H1 (cell line): ENCODE data around the gene MYBPC2. TPM values are rescaled to one million over a fixed set of nuclear protein-coding genes. Genes with fewer than 3 reads are reported as not detected.
A peak's percentile ranks its signal among the peaks of the same experiment; 100 is the strongest.

Source experiments
- CTCF ChIA-PET: fragments of 300-600 bp; sonication (Branson Sonifier 250); formaldehyde crosslinking; loops from one replicate; lab custom pipeline; 2021; ENCODE audit not compliant: partially characterized antibody; lab: Charles Lee
- POLR2A ChIA-PET: fragments of 300-600 bp; sonication (Branson Sonifier 250); formaldehyde crosslinking; loops from one replicate; lab custom pipeline; 2021; ENCODE audit warnings: inconsistent platforms; ENCODE audit not compliant: partially characterized antibody; lab: Charles Lee
- DNase-seq, 2 experiments: peaks; one replicate each; pipeline versions ENCODE4 v3.0.0 to v3.0.0-alpha.2; 2010 to 2022; ENCODE audit warnings: low spot score in 2 of 2, low read depth in 1 of 2, mixed read lengths in 1 of 2
- FAIRE-seq: peaks from 2 replicates; lab custom pipeline; 2011; peaks lifted over from hg19 to GRCh38; lab: Jason Lieb, UNC
- H2AFZ ChIP-seq: 2 replicates; pipeline ENCODE4 v1.8.1; 2012; ENCODE audit warnings: low read length, inconsistent platforms
- H2AK5ac ChIP-seq: 2 replicates; pipeline ENCODE4 v1.6.1; 2013; ENCODE audit warnings: low read depth, low read length
- H2BK120ac ChIP-seq: replicated peaks from 2 replicates; pipeline ENCODE3; 2013; ENCODE audit warnings: low read depth, low read length, inconsistent platforms
- H2BK12ac ChIP-seq: 2 replicates; pipeline ENCODE4 v1.6.1; 2013; ENCODE audit warnings: low read depth, low read length
- H2BK15ac ChIP-seq: 2 replicates; pipeline ENCODE4 v1.6.1; 2013; ENCODE audit warnings: low read length
- H2BK20ac ChIP-seq: 2 replicates; pipeline ENCODE4 v1.6.1; 2013; ENCODE audit warnings: low read length
- H2BK5ac ChIP-seq: 2 replicates; pipeline ENCODE4 v1.6.1; 2013; ENCODE audit warnings: low read depth, low read length
- H3K14ac ChIP-seq: 2 replicates; pipeline ENCODE4 v1.6.1; 2013; ENCODE audit warnings: inconsistent platforms; ENCODE audit not compliant: insufficient read length
- H3K18ac ChIP-seq: 2 replicates; pipeline ENCODE4 v1.6.1; 2013; ENCODE audit warnings: low read length; ENCODE audit errors: extremely low read depth
- H3K23ac ChIP-seq: 2 replicates; pipeline ENCODE4 v1.6.1; 2013; ENCODE audit warnings: inconsistent platforms; ENCODE audit not compliant: insufficient read length
- H3K23me2 ChIP-seq: 2 replicates; pipeline ENCODE4 v1.6.1; 2013; ENCODE audit warnings: low read depth, low read length
- H3K27ac ChIP-seq: 2 replicates; pipeline ENCODE4 v1.6.1; 2011; ENCODE audit warnings: low read depth, low read length, inconsistent platforms
- H3K27me3 ChIP-seq, 4 experiments: replicated peaks in 1 of 4; 1 replicate in 1 of 4; 2 replicates in 3 of 4; pipeline versions ENCODE4 v1.6.1 to v1.8.1; 2011 to 2013; ENCODE audit warnings: low read length in 3 of 4, mild to moderate bottlenecking in 3 of 4, inconsistent platforms in 2 of 4, mixed read lengths in 2 of 4, moderate library complexity in 1 of 4; ENCODE audit not compliant: control insufficient read depth in 3 of 4, insufficient read depth in 3 of 4; ENCODE audit errors: extremely low read depth in 1 of 4
- H3K36me3 ChIP-seq, 4 experiments: 2 replicates each; pipeline versions ENCODE4 v1.6.1 to v1.8.1; 2011 to 2013; ENCODE audit warnings: mild to moderate bottlenecking in 4 of 4, low read length in 3 of 4, moderate library complexity in 2 of 4, control low read depth in 1 of 4, inconsistent platforms in 1 of 4; ENCODE audit not compliant: insufficient read depth in 4 of 4, control insufficient read depth in 2 of 4
- H3K4ac ChIP-seq: replicated peaks from 2 replicates; pipeline ENCODE3; 2013; ENCODE audit warnings: low read length, low read depth, mixed read lengths, inconsistent platforms; ENCODE audit not compliant: insufficient read length
- H3K4me1 ChIP-seq, 4 experiments: replicated peaks in 1 of 4; 1 replicate in 1 of 4; 2 replicates in 3 of 4; pipeline versions ENCODE4 v1.6.1 to v1.8.1; 2011 to 2013; ENCODE audit warnings: low read length in 3 of 4, inconsistent platforms in 2 of 4, mixed read lengths in 1 of 4; ENCODE audit not compliant: insufficient read depth in 4 of 4, control insufficient read depth in 3 of 4
- H3K4me2 ChIP-seq, 2 experiments: 2 replicates each; pipeline versions ENCODE4 v1.6.1 to v1.8.1; 2011 to 2013; ENCODE audit warnings: low read depth in 2 of 2, low read length in 2 of 2, control low read depth in 1 of 2, inconsistent platforms in 1 of 2, mild to moderate bottlenecking in 1 of 2; ENCODE audit not compliant: insufficient read depth in 1 of 2
- H3K4me3 ChIP-seq, 4 experiments: fragments of 200-600, 300-600 bp in 1 of 4; sonication (generic), shearing (Covaris generic), sonication (Bioruptor Twin) in 1 of 4; 2 replicates each; pipeline versions ENCODE4 v1.5.1 to v1.8.1; 2011 to 2016; ENCODE audit warnings: low read length in 4 of 4, low read depth in 3 of 4, control low read depth in 2 of 4, inconsistent platforms in 2 of 4, mild to moderate bottlenecking in 2 of 4, mixed read lengths in 1 of 4, moderate library complexity in 1 of 4; ENCODE audit not compliant: insufficient read depth in 2 of 4; ENCODE audit errors: extremely low read depth in 1 of 4
- H3K56ac ChIP-seq: replicated peaks from 2 replicates; pipeline ENCODE3; 2013; ENCODE audit warnings: low read depth, mild to moderate bottlenecking, mixed read lengths, low read length, inconsistent platforms; ENCODE audit not compliant: insufficient read length
- H3K79me1 ChIP-seq: 2 replicates; pipeline ENCODE4 v1.6.1; 2013; ENCODE audit warnings: low read depth, low read length, control low read depth
- H3K79me2 ChIP-seq, 2 experiments: 2 replicates each; pipeline versions ENCODE4 v1.6.1 to v1.8.1; 2012 to 2013; ENCODE audit warnings: low read length in 2 of 2, mild to moderate bottlenecking in 2 of 2, inconsistent platforms in 1 of 2; ENCODE audit not compliant: insufficient read depth in 2 of 2, control insufficient read depth in 1 of 2
- H3K9ac ChIP-seq, 4 experiments: replicated peaks in 1 of 4; 1 replicate in 1 of 4; 2 replicates in 3 of 4; pipeline versions ENCODE4 v1.6.1 to v1.8.1; 2011 to 2013; ENCODE audit warnings: low read depth in 3 of 4, low read length in 3 of 4, control low read depth in 2 of 4, mild to moderate bottlenecking in 2 of 4, moderate library complexity in 2 of 4, inconsistent platforms in 1 of 4; ENCODE audit errors: extremely low read depth in 1 of 4
- H3K9me3 ChIP-seq, 2 experiments: 2 replicates each; pipeline versions ENCODE4 v1.6.1 to v1.8.1; 2012 to 2013; ENCODE audit warnings: mild to moderate bottlenecking in 2 of 2, moderate library complexity in 2 of 2, control low read depth in 1 of 2, inconsistent platforms in 1 of 2, low read depth in 1 of 2, low read length in 1 of 2, mixed read lengths in 1 of 2; ENCODE audit not compliant: insufficient read depth in 2 of 2
- H4K20me1 ChIP-seq, 2 experiments: replicated peaks in 1 of 2; 2 replicates each; pipeline versions ENCODE3 to v1.8.1; 2011 to 2013; ENCODE audit warnings: inconsistent platforms in 2 of 2, low read length in 2 of 2, mild to moderate bottlenecking in 1 of 2; ENCODE audit not compliant: insufficient read depth in 2 of 2, control insufficient read depth in 1 of 2
- H4K5ac ChIP-seq: 2 replicates; pipeline ENCODE4 v1.6.1; 2013; ENCODE audit warnings: low read length, low read depth, mixed read lengths, inconsistent platforms; ENCODE audit not compliant: insufficient read length
- H4K8ac ChIP-seq: 2 replicates; pipeline ENCODE4 v1.8.0; 2013; ENCODE audit warnings: mild to moderate bottlenecking, moderate library complexity, low read length, inconsistent platforms; ENCODE audit not compliant: insufficient read depth; ENCODE audit errors: extremely low read depth
- H4K91ac ChIP-seq: replicated peaks from 2 replicates; pipeline ENCODE3; 2013; ENCODE audit warnings: low read length, mixed read lengths, inconsistent platforms; ENCODE audit not compliant: insufficient read length
- CBX8 ChIP-seq: fragments of 300-800, 300-1000 bp; sonication (generic); IDR thresholded peaks from 2 replicates; pipeline ENCODE4 v1.7.1; 2016; ENCODE audit warnings: low read depth, low read length, borderline replicate concordance
- CHD1 ChIP-seq: IDR thresholded peaks from 2 replicates; pipeline ENCODE4 v1.6.1; 2012; ENCODE audit warnings: low read depth, low read length, improper control_type of control experiment
- EZH2 ChIP-seq: fragments of 200-600 bp; sonication (generic); IDR thresholded peaks from 2 replicates; pipeline ENCODE4 v1.7.1; 2012; ENCODE audit warnings: low read depth, mild to moderate bottlenecking, moderate library complexity, low read length, inconsistent platforms; ENCODE audit not compliant: severe bottlenecking
- KDM4A ChIP-seq: IDR thresholded peaks from one replicate; pipeline ENCODE4 v1.7.1; 2012; ENCODE audit warnings: low read depth, mild to moderate bottlenecking, moderate library complexity, low read length, inconsistent platforms; ENCODE audit not compliant: severe bottlenecking
- NANOG ChIP-seq: IDR thresholded peaks from 2 replicates; pipeline ENCODE4 v1.6.1; 2011; ENCODE audit warnings: low read length, low read depth, mild to moderate bottlenecking, inconsistent platforms; ENCODE audit not compliant: insufficient read depth, poor library complexity, severe bottlenecking
- NRF1 ChIP-seq: IDR thresholded peaks from 2 replicates; pipeline ENCODE4 v1.6.1; 2011; ENCODE audit warnings: mild to moderate bottlenecking, low read depth, low read length, improper control_type of control experiment
- RNF2 ChIP-seq: fragments of 200-900, 300-1000 bp; sonication (generic); IDR thresholded peaks from 2 replicates; pipeline ENCODE4 v1.7.1; 2016; ENCODE audit warnings: borderline replicate concordance, low read depth, mild to moderate bottlenecking, antibody characterized with exemption, low read length; ENCODE audit not compliant: poor library complexity, severe bottlenecking; ENCODE audit errors: missing control alignments
- SIX5 ChIP-seq: IDR thresholded peaks from 2 replicates; pipeline ENCODE4 v1.6.1; 2011; ENCODE audit warnings: mild to moderate bottlenecking, low read depth, low read length
- SP4 ChIP-seq: IDR thresholded peaks from 2 replicates; pipeline ENCODE4 v1.6.1; 2012; ENCODE audit warnings: low read length, inconsistent platforms
- SUZ12 ChIP-seq: fragments of 200-600 bp; sonication (generic); IDR thresholded peaks from 2 replicates; pipeline ENCODE4 v1.6.1; 2012; ENCODE audit warnings: mild to moderate bottlenecking, inconsistent platforms, low read length, moderate library complexity, mixed read lengths
- TAF1 ChIP-seq: IDR thresholded peaks from 2 replicates; pipeline ENCODE4 v1.6.1; 2011; ENCODE audit warnings: mild to moderate bottlenecking, low read depth, low read length
- WGBS, 2 experiments: shearing (Covaris generic) in 1 of 2; methylation state at CpG; one replicate each; pipeline versions ENCODE4 v1.1.6 to v1.1.7; 2013 to 2015; ENCODE audit warnings: low lambda C conversion rate in 2 of 2, mixed read lengths in 2 of 2, inconsistent platforms in 1 of 2, low coverage in 1 of 2, missing lambda C conversion rate in 1 of 2; ENCODE audit not compliant: insufficient replicate concordance in 2 of 2, insufficient coverage in 1 of 2, insufficient read length in 1 of 2; ENCODE audit errors: extremely low coverage in 1 of 2, missing lambda C conversion rate in 1 of 2; 5-methylcytosine and 5-hydroxymethylcytosine counted together
- polyA plus RNA-seq, 7 experiments: library from polyadenylated mRNA; depleted of rRNA in 3 of 7; stranded (reverse) in 5 of 7; unstranded in 2 of 7; fragments of >200 nt in 5 of 7; fragments of 200-250 nt in 2 of 7; gene quantifications; 1 replicate in 5 of 7; 2 replicates in 1 of 7; 4 replicates in 1 of 7; pipeline versions ENCODE4 v1.2.1 to v1.2.3, GENCODE V29; 2011 to 2013; ENCODE audit warnings: missing spikeins in 2 of 7, mixed read lengths in 2 of 7
- total RNA-seq: library from RNA; stranded (reverse); fragmentation: NEBNext Ultra II Directional; extraction: Animal tissue kit (Norgen Biotek cat#: 25700); gene quantifications from 2 replicates; pipeline ENCODE4 v1.2.1, GENCODE V29; 2021
- TF ChIP-seq, protein P1 (sequence below): IDR thresholded peaks from 2 replicates; pipeline ENCODE4 v1.6.1; 2011; ENCODE audit warnings: low read depth, mild to moderate bottlenecking, low read length; ENCODE audit not compliant: insufficient read depth

Gene MYBPC2
- total and polyA plus RNA-seq, 2 of the 8 experiments (the other 6 are each of a cell fraction or from before 2014, with no cell fraction given) = 1.8 to 3.1 TPM

DNA sequence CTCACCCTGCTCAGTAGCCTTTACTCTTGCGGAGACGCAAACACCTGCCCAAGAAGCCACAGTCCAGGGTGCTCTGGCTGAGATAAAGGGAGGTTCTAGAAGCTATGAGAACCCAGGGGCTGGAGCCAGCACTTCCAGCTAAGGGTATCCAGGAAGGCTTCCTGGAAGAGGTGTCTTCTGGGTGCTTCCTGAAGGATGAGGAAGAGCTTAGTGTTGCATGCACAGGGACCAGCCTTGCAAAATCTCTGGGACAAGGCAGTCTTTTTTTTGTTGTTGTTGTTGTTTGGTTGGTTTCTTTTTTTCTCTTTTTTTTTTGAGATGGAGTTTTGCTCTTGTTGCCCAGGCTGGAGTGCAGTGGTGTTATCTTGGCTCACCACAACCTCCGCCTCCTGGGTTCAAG, 20.6 kb downstream of the MYBPC2 start:
- Histone ChIP-seq H2AK5ac (no peak overlapping the region), H3K79me2 (no peaks in the 10 kb centered on the region), H2BK12ac (no peak overlapping the region), H3K27ac (no peak overlapping the region), H4K8ac (no peak overlapping the region), H3K27me3 (no peaks in the 10 kb centered on the region; a peak in 2 of 7 replicates), H3K4me2 (no peak overlapping the region), H3K4me3 (no peak overlapping the region), H2AFZ (no peak overlapping the region), H3K18ac (no peak overlapping the region), H3K9ac (no peak overlapping the region), H3K23ac (no peak overlapping the region), H3K4ac (no peak overlapping the region), H3K4me1 (peaks cover 0 to 7% (median under 1%) of the 10 kb centered on the region in 4 experiments; a peak in 2 of 7 replicates), H4K91ac (no peak overlapping the region), H2BK20ac (0 out of 2 replicates have a peak overlapping the region, but pooled peaks have one; percentile 32), H2BK120ac (no peak overlapping the region), H3K23me2 (peaks cover 7% of the 10 kb centered on the region; the same call in 1 of the 2 replicates), H4K5ac (no peak overlapping the region), H3K9me3 (no peaks in the 10 kb centered on the region), H3K36me3 (no peaks in the 10 kb centered on the region), H3K79me1 (no peaks in the 10 kb centered on the region), H3K56ac (no peak overlapping the region), H2BK15ac (no peak overlapping the region), H3K14ac (no peak overlapping the region), H2BK5ac (no peak overlapping the region), H4K20me1 (peaks cover 0 to 3% of the 10 kb centered on the region in 2 experiments)
- CTCF ChIA-PET = interaction anchor here (0.8 to 4.0 kb wide), 9 partner anchors 8 to 216 kb away, joined by 3 to 16 read pairs (median 5); no protein-coding TSS in a partner anchor
- POLR2A ChIA-PET = interaction anchor here (0.6 to 1.4 kb wide), 4 partner anchors 12 to 159 kb away, joined by 3 to 6 read pairs (median 4); partner anchors contain the start of gene POLD1
- DNase-seq (no peak), FAIRE-seq (no peak)
- 100% methylated on average over 2 of the region's 3 CpGs; no CpG with 5 or more reads in 1 of the 2 experiments for WGBS, 2 experiments
- TF ChIP-seq CHD1 = no peak
- TF ChIP-seq SUZ12 = no peak
- no peak for TF ChIP-seq NRF1
- no peak for TF ChIP-seq SP4
- TF ChIP-seq CBX8 = no peak
- TF ChIP-seq KDM4A = no peak
- TF ChIP-seq, protein P1, sequence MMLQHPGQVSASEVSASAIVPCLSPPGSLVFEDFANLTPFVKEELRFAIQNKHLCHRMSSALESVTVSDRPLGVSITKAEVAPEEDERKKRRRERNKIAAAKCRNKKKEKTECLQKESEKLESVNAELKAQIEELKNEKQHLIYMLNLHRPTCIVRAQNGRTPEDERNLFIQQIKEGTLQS = no peak
- no peak for TF ChIP-seq EZH2
- TF ChIP-seq SIX5 = no peak
- no peak for TF ChIP-seq NANOG
- no peak for TF ChIP-seq RNF2
- no peak for TF ChIP-seq TAF1
